Hepatocyte (in vitro differentiated cells): ENCODE measurements around the gene RAB1A.

ENCODE experiments used
- CTCF ChIP-seq: fragments of 200-600 bp; sonication (generic); IDR thresholded peaks from 2 replicates; pipeline ENCODE4 v1.5.1; 2016; ENCODE audit warnings: antibody characterized with exemption, mild to moderate bottlenecking; ENCODE audit not compliant: poor library complexity
- EZH2 ChIP-seq: fragments of 200-600 bp; sonication (generic); IDR thresholded peaks from 2 replicates; pipeline ENCODE4 v1.6.1; 2016; ENCODE audit warnings: antibody characterized with exemption, mild to moderate bottlenecking, borderline replicate concordance
- EZH2phosphoT487 ChIP-seq: fragments of 200-600 bp; sonication (generic); IDR thresholded peaks from one replicate; pipeline ENCODE4 v1.6.1; 2018; ENCODE audit warnings: antibody characterized with exemption, mild to moderate bottlenecking, low read depth, moderate library complexity; ENCODE audit not compliant: unreplicated experiment, severe bottlenecking

GRCh38 chr2:65113816-65114215 is 16.1 kb downstream of the RAB1A start:
- no peak for TF ChIP-seq CTCF
- TF ChIP-seq EZH2phosphoT487: no peak
- TF ChIP-seq EZH2: no peak
